GM19397 (cell line): Measurements from ENCODE around the gene CDK15.

Experiments used
- ATAC-seq: cut with Tn5 transposase; IDR thresholded peaks from one replicate; pipeline ENCODE4 v1.9.1; 2021; ENCODE audit warnings: mild to moderate bottlenecking, moderate library complexity; ENCODE audit not compliant: unreplicated experiment

Gene CDK15

GRCh38 chr2:201932511-201932910 lies 126.2 kb downstream of the CDK15 start:
- no peak for ATAC-seq

- no peak for ATAC-seq
These were observed 127.5 kb downstream of the CDK15 start for GRCh38 chr2:201933792-201934237.

GRCh38 chr2:201936817-201937216 lies 130.5 kb downstream of the CDK15 start:
- ATAC-seq = no peak

- no peak for ATAC-seq
These were observed 131.0 kb downstream of the CDK15 start for GRCh38 chr2:201937343-201937742.

GRCh38 chr2:201938156-201938775 lies 131.9 kb downstream of the CDK15 start:
- no peak for ATAC-seq

GRCh38 chr2:201938781-201939180 lies 132.4 kb downstream of the CDK15 start:
- no peak for ATAC-seq

GRCh38 chr2:201939453-201939941 lies 133.2 kb downstream of the CDK15 start:
- no peak for ATAC-seq

GRCh38 chr2:201942531-201942930 lies 136.2 kb downstream of the CDK15 start:
- ATAC-seq = no peak
